Vagina (tissue), 2 donors: ENCODE results near the gene TTC39B. TPM values are rescaled to one million over a fixed set of nuclear protein-coding genes. Genes with fewer than 3 reads are reported as not detected.

ENCODE experiments used
- DNase-seq, 2 donors: peaks; one replicate each; pipeline ENCODE4 v3.0.0-alpha.2; 2017; ENCODE audit errors: extremely low spot score in 2 of 2
- H3K27ac ChIP-seq: fragments of 200-600 bp; sonication (generic); one replicate; pipeline ENCODE4 v1.5.1; 2019
- H3K27me3 ChIP-seq: fragments of 200-600 bp; sonication (generic); one replicate; pipeline ENCODE4 v1.5.1; 2019
- H3K36me3 ChIP-seq, 2 donors: fragments of 200-600 bp; sonication (generic); one replicate each; pipeline ENCODE4 v1.5.1; 2017 to 2019
- H3K4me1 ChIP-seq: fragments of 200-600 bp; sonication (generic); one replicate; pipeline ENCODE4 v1.5.1; 2019
- H3K4me3 ChIP-seq, 2 donors: fragments of 200-600 bp; sonication (generic); 1 replicate in 1 of 2; 2 replicates in 1 of 2; pipeline ENCODE4 v1.5.1; 2016 to 2019
- H3K9me3 ChIP-seq: fragments of 200-600 bp; sonication (generic); one replicate; pipeline ENCODE4 v1.5.1; 2019
- POLR2A ChIP-seq, 2 donors: fragments of 450-650 bp; IDR thresholded peaks; one replicate each; pipeline ENCODE4 v1.6.1; 2017; ENCODE audit warnings: antibody characterized with exemption in 2 of 2, mild to moderate bottlenecking in 2 of 2, moderate library complexity in 2 of 2
- POLR2AphosphoS5 ChIP-seq, 2 donors: sonication (generic); formaldehyde crosslinking; IDR thresholded peaks; one replicate each; pipeline ENCODE4 v1.9.0; 2017; ENCODE audit warnings: antibody characterized with exemption in 2 of 2, mild to moderate bottlenecking in 2 of 2, low read depth in 1 of 2; ENCODE audit not compliant: insufficient read depth in 1 of 2
- intact Hi-C: fragments of 100-400 bp; cut with DNase I; formaldehyde crosslinking; loops from one replicate; pipeline ENCODE4 v1.15.1; 2023
- total RNA-seq: library from RNA; depleted of rRNA; stranded (reverse); fragments of >200 nt; gene quantifications from one replicate; pipeline ENCODE4 v1.2.3, GENCODE V29; 2016
- TF ChIP-seq, protein P1 (sequence below), 3 experiments: fragments of 450-650 bp in 2 of 3; fragments of 200-600 bp in 1 of 3; sonication (generic) in 1 of 3; IDR thresholded peaks; one replicate each; pipeline ENCODE4 v1.5.1; 2017 to 2019; ENCODE audit warnings: antibody characterized with exemption in 3 of 3, mild to moderate bottlenecking in 2 of 3, moderate library complexity in 2 of 3

Gene TTC39B
- total RNA-seq, 1 donor from 2014 or later: 13.3 TPM

DNA sequence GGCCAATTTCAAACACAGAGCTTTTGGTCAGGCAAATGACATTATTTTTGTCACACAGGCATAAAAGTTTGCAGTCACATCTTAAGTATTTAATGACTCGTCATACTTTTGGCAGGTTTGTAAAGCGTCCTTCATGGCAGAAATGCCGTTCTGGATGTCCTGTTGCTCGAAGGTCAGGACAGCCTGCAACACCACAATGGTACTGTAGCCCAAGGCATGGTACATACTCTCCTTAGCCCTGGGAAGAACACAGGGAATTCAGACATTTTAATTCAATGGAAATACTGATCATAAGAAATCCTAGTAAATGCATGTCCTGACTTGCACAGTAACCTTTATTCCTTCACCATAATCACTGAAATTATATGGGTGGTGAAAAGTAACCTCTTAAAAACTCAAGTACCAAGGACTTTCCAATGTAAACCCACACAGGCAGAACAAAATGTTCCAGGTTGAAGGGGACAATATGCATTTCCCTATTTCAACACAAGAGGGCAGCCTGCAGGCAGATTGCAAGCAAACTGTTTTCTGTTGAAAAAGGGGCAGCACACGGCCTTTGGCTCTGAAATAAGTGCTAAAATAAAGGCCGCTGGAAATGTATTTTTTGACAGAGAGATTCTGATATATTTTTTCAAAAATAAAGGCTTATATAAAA, 95.7 kb downstream of the TTC39B start:
- peak in 1 of 2 donors; percentile 43 for TF ChIP-seq POLR2AphosphoS5 (IDR thresholded peaks at IDR 0.05; ENCODE audit: insufficient read depth in 1 of 2, low read depth in 1 of 2)
- no peak for TF ChIP-seq POLR2A (IDR thresholded peaks at IDR 0.05)
- TF ChIP-seq, protein P1, sequence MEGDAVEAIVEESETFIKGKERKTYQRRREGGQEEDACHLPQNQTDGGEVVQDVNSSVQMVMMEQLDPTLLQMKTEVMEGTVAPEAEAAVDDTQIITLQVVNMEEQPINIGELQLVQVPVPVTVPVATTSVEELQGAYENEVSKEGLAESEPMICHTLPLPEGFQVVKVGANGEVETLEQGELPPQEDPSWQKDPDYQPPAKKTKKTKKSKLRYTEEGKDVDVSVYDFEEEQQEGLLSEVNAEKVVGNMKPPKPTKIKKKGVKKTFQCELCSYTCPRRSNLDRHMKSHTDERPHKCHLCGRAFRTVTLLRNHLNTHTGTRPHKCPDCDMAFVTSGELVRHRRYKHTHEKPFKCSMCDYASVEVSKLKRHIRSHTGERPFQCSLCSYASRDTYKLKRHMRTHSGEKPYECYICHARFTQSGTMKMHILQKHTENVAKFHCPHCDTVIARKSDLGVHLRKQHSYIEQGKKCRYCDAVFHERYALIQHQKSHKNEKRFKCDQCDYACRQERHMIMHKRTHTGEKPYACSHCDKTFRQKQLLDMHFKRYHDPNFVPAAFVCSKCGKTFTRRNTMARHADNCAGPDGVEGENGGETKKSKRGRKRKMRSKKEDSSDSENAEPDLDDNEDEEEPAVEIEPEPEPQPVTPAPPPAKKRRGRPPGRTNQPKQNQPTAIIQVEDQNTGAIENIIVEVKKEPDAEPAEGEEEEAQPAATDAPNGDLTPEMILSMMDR (IDR thresholded peaks at IDR 0.05): peak; percentile 70 to 90 (median 73)
- intact Hi-C loops: loop anchor here (2.0 to 10.0 kb wide), 3 partner anchors 56 to 398 kb away; partner anchors contain the start of gene SNAPC3
- H3K4me3 ChIP-seq: no peak overlapping the region
- DNase-seq: no peak
- peak overlapping the region; percentile 4 for H3K27ac ChIP-seq
- H3K27me3 ChIP-seq: no peaks in the 10 kb centered on the region
- H3K4me1 ChIP-seq: peaks cover 12% of the 10 kb centered on the region
- no peaks in the 10 kb centered on the region for H3K9me3 ChIP-seq
- H3K36me3 ChIP-seq: no peaks in the 10 kb centered on the region

DNA sequence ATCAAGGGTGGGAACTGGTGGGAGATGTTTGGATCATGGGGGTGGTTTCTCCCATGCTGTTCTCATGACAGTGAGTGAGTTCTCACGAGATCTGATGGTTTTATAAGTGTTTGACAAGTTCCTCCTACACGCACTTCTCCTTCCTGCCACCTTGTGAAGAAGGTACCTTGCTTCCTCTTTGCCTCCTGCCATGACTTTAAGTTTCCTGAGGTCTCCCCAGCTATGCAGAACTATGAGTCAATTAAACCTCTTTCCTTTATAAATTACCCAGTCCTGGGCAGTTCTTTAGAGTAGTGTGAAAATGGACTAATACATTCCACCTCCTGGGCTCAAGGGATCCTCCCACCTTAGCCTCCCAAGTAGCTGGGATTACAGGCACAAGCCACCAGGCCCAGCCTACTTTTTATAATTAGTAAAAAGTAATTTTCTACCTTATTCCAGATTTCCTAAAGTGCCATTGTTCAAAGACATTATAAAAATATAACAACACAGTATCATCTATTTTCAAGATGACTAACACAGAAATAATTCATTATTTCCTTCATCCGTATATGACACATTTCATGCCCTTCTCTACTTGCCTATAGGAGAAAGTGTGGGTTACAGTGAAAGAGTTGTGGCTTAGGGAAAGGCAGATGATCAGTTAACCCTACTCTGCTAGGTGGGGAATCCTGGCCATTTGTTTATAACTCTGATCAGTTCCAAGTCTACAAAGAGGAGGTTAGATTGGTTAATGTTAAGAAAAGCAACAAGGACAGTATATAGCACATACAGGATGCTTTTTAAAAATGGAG, 99.9 kb downstream of the TTC39B start:
- H3K4me3 ChIP-seq: no peak overlapping the region
- TF ChIP-seq POLR2A (IDR thresholded peaks at IDR 0.05) (no peak), POLR2AphosphoS5 (IDR thresholded peaks at IDR 0.05; ENCODE audit: insufficient read depth in 1 of 2, low read depth in 1 of 2) (no peak)
- TF ChIP-seq, protein P1 (IDR thresholded peaks at IDR 0.05): no peak
- H3K27me3 ChIP-seq: no peaks in the 10 kb centered on the region
- intact Hi-C loops: no loop called here
- H3K4me1 ChIP-seq: peaks cover 10% of the 10 kb centered on the region
- H3K27ac ChIP-seq: no peak overlapping the region
- H3K36me3 ChIP-seq: no peaks in the 10 kb centered on the region
- DNase-seq: no peak
- H3K9me3 ChIP-seq: no peaks in the 10 kb centered on the region

DNA sequence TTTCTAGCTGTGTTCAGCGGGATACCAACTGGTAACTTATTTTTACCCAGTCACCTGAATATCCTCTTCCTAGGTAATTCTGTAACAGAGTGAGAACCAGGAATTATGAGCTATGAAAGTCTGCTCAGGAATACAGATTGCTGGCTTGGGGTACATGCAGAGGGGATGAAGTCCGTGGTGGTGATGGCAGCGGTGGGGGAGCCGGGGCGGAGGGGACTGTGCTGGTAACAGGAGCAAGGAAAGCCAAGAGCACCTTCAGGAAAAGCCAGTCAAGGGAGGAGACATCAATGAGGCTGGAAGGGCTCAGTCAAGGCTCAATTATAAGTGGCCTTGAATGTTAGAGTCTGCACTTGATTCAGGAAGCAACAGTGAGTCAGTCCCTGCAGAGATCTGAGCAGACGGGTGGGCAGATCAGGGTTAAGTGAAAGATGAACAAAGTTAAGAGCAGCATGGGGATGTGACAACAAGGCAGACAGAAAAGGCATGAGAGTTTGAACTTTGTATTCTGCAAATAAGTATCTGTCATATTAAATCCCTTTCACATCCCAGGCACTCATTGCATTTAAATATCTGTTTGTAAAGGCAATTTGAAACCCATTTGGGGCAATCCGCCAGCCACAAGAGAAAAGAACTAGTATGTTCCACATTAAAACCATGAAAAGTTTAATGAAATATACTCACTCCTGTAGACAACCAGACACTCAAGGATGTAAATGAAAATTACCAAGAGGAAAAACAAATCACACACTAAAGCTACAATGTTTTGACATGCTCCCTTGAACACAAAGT, 101.2 kb downstream of the TTC39B start:
- DNase-seq: no peak
- no peaks in the 10 kb centered on the region for H3K9me3 ChIP-seq
- TF ChIP-seq, protein P1 (IDR thresholded peaks at IDR 0.05): no peak
- no peak for TF ChIP-seq POLR2AphosphoS5 (IDR thresholded peaks at IDR 0.05; ENCODE audit: insufficient read depth in 1 of 2, low read depth in 1 of 2)
- no peak for TF ChIP-seq POLR2A (IDR thresholded peaks at IDR 0.05)
- no peak overlapping the region for H3K27ac ChIP-seq
- intact Hi-C loops: no loop called here
- no peak overlapping the region for H3K4me3 ChIP-seq
- no peaks in the 10 kb centered on the region for H3K4me1 ChIP-seq
- H3K36me3 ChIP-seq: no peaks in the 10 kb centered on the region
- H3K27me3 ChIP-seq: no peaks in the 10 kb centered on the region

DNA sequence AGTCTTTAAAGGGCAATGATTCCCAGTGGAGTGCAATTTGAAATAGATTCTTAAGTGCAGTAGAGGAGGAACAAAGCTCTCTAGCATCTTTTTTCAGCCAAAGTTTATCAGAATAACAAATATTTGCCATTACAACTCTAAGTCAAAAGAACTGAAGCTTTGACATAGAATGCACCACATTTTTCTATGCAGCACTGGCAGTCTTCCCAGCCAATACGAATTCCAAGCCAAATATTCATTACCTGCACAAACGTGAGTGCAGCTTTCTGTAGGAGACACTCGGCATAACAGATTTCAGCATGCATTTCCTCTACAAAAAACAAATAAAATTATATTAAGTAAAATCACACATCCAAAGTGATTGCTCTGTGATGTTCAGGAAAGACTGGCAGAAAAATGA, 103.4 kb downstream of the TTC39B start:
- Histone ChIP-seq H3K27ac (no peak overlapping the region), H3K4me3 (no peak overlapping the region), H3K4me1 (no peaks in the 10 kb centered on the region), H3K36me3 (no peaks in the 10 kb centered on the region), H3K9me3 (no peaks in the 10 kb centered on the region), H3K27me3 (no peaks in the 10 kb centered on the region)
- no peak for TF ChIP-seq POLR2AphosphoS5 (IDR thresholded peaks at IDR 0.05; ENCODE audit: insufficient read depth in 1 of 2, low read depth in 1 of 2)
- no peak for TF ChIP-seq POLR2A (IDR thresholded peaks at IDR 0.05)
- TF ChIP-seq, protein P1 (IDR thresholded peaks at IDR 0.05): no peak
- intact Hi-C loops: no loop called here
- DNase-seq: no peak
